IPS-18c (cell line): ENCODE measurements around the gene DNASE1L1.

Experiments
- H3K4me3 ChIP-seq: 2 replicates; pipeline ENCODE4 v1.7.0; 2013; ENCODE audit warnings: low read depth, mild to moderate bottlenecking, low read length, moderate library complexity; ENCODE audit not compliant: insufficient read depth
- H3K9me3 ChIP-seq: one replicate; pipeline ENCODE4 v1.6.1; 2013; ENCODE audit warnings: mild to moderate bottlenecking, low read length, moderate library complexity; ENCODE audit not compliant: control insufficient read depth, insufficient read depth

The DNASE1L1 gene

DNA sequence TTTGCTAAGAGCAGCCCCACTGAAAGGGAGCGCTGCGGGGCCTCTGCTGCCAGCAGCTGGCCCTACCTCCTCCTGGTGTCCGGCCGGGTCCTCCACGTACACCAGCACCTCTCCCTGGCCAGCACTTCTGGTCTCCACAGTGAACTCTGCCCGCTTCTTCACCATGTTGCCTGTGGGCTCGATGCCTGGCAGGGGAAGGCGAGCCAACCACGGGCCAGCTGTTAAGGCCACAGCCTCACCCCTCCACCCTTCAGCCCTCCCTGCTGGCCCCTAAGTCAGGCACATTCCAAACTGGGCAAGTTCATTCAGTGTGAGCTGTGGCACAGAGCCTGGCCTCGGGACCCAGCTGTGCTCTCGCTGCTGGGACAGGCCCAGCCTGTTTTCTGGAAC, 42.4 kb downstream of the DNASE1L1 start:
- Histone ChIP-seq H3K4me3 (no peak overlapping the region), H3K9me3 (peaks cover 27% of the 10 kb centered on the region)

DNA sequence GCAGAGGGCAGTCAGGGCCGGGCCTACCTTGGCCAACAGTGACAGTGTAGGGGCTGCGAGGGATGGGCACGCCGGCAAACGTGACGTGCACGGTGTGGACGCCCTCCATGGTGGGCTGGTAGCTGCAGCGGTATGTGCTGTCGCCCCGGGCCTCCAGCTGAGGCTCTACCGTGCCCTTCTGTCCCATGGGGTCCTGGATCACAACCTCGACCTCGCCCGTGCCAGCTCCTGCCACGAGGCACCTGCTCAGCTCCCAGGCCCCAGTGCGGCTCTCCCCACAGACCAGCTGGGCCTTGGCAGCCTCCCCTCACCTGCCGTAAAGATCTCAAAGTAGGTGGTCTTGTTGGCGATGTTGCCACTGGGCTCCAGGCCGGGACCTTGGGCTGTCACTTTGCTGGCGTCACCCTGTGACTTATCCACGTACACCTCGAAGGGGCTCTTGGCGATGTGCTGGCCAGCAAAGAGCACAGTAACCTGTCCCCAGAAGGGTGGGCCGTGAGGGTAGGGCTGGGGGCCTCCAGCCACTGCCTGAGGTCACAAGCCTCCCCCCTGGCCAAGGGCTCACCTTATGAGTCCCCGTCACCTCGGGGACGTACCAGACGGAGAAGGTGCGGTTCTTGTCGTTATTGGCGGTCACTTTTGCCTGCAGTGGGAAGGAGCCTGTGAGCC, 42.9 kb downstream of the DNASE1L1 start:
- Histone ChIP-seq H3K4me3 (no peak overlapping the region), H3K9me3 (peaks cover 27% of the 10 kb centered on the region)

DNA sequence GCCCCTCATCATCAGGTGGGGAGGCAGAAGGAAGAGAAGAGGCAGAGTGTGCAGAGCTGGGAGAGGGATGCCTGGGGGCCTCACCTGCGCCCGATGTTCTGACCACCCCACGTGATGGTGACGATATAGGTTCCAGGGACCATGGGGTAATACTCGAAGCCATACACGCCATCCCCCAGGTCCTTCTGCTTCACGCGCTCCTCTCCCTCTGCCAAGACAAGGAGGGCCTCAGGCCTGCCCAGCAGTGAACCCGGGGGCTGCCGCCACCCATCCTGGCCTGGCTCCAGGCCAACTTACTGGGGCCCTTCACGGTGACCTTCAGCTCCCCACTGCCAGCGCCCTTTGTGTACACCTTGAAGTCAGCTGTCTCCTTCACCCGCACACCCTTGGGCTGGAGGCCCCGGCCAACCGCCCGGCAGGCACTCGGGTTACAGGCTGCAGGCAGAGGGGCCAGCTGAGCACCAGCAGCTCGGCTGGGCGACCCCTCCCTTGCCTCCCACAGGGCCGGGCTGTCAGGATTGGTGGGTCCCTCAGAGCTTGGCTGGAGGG, 43.9 kb downstream of the DNASE1L1 start:
- Histone ChIP-seq H3K4me3 (no peak overlapping the region), H3K9me3 (peaks cover 25% of the 10 kb centered on the region)

DNA sequence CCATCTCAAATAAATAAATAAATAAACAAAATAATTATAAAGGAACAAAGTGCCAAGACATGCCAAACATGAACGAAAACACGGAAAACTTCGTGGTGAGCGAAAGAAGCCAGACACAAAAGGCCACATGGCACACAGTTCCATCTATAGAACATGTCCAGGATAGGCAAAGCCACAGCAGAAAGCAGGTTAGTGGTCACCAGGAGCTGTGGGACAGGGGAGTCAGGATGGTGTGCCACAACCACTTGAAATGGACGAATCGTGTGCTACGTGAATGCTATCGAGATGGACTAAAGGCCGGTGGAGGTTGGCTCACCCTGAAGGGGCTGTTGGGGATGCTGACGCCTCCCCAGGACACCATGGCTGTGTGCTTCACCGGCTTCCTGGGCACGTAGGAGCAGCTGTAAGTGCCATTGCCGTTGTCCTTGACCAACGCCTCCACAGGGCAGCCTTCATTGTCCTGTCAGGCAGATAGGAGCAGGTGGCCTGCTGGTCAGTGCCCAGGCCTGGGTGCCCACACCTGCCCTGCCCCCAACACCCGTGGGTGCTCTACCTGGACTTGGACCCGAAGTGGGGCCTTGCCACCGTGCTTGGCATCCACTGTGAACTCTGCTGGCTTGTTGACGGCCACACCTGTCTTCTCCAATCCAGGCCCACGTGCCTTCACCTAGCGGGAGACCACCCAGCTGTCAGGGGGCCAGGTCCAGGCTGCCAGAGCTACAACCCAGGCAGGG, 45.2 kb downstream of the DNASE1L1 start:
- H3K9me3 ChIP-seq: peaks cover 19% of the 10 kb centered on the region
- no peak overlapping the region for H3K4me3 ChIP-seq

DNA sequence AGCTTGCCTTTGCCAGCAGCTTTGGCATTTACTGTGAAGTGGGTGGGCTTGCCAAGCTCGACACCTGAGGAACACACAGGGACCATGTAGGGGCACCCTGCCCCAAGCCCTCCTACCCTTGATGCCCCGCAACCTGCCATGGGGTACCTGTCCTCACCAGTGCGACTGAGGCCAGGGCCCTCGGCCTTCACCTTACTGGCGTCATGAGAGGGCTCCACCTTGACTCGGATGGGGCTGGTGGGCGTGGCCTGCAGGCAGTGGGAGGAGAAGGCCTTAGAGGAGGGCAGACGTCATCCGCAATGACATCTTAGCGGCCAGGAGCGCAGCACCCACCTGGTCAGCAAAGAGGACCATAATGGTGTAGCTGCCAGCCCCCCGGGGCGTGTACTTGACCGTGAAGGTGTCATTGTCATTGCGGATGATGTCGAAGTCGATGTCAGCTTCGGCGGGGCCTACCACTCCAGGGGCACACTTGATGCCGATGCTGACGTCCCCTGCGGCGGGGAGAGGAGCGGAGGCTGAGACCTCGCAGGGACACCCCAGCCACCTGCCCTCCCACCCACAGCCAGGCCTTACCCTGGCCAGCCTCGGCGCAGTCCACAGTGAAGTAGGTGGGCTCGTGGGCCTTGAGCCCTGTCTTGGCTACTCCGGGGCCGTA, 46.8 kb downstream of the DNASE1L1 start:
- H3K9me3 ChIP-seq: peaks cover 20% of the 10 kb centered on the region

DNA sequence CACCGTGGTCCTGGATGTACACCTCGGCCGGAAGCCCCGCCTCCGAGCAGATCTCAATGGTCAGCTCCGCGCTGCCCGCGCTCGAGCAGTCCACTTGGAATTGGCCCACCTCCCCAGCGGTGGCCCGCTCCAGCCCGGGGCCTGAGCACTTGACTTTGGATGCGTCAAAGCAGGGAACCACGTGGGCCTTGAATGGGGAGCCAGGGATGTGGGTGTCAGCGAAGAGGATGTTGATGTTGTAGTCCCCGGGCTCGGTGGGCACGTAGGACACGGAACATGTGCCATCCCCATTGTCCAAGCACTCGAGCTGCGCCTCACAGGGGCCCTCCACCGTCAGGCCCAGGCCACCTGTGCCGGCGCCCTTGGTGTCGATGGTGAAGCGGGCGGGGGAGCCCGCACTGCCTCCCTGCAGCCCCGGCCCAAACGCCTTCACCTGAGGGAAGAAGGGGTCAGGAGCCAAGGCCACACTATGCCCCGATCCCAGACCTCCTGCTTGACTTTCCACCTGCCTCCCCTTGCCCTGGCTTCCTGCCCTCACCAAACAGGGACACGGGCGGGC, 48.8 kb downstream of the DNASE1L1 start:
- Histone ChIP-seq H3K4me3 (no peak overlapping the region), H3K9me3 (peaks cover 20% of the 10 kb centered on the region)

More for the DNA sequence above, 46.8 kb downstream of the DNASE1L1 start:
- H3K4me3 ChIP-seq: no peak overlapping the region

DNA sequence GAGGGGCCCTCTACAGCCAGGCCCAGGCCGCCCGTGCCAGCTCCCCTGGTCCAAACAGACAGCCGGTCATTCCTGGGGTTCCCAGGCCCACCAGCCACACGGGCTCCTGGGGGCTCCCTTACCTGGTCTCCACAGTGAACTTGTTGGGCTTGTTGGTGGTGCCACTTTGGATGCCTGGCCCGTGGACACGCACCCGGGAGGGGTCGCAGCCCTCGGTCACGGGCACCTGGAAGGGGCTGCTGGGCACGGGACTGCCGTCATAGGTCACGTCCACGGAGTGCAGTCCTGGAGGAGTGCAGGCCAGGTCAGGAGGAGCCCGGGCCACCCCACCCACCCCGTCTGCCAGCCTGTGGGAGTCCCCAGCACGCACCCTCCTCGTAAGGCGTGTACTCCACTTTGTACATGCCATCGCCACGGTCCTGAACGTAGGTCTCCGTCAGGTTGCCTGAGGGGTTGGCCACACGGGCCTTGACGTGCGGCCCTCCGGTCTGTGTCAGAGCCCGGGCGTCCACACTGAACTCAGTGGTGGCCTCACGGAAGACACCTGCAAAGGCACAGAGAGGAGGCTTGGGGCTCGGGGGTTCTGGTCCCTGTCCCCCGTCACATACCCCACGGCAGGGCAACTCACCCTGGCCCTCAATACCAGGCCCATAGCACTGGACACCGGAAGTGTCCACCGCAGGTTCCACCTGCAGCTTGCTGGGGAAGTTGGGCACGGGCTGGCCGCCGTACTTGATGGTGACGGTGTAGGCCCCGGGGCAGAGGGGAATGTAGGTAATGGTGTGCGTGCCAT, 49.5 kb downstream of the DNASE1L1 start:
- Histone ChIP-seq H3K9me3 (peaks cover 20% of the 10 kb centered on the region), H3K4me3 (no peak overlapping the region)

DNA sequence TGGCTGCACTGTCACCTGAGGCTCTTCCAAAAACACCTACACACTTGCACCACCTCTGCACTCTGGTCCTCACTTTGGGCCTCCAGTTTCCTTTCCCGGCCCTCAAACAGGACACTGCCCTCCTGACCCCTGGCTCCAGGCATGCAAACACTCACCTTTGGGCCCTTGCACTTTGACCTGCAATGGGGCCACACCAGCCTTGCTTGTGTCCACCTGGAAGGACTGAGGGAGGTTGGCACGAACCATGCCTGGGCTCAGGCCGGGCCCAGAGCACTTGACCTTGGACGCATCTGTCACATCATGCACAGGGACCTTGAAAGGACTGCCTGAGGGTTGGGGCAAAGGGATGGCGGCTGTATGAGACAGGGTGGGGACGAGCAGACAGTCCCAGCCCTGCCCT, 50.2 kb downstream of the DNASE1L1 start:
- Histone ChIP-seq H3K9me3 (peaks cover 15% of the 10 kb centered on the region), H3K4me3 (no peak overlapping the region)

DNA sequence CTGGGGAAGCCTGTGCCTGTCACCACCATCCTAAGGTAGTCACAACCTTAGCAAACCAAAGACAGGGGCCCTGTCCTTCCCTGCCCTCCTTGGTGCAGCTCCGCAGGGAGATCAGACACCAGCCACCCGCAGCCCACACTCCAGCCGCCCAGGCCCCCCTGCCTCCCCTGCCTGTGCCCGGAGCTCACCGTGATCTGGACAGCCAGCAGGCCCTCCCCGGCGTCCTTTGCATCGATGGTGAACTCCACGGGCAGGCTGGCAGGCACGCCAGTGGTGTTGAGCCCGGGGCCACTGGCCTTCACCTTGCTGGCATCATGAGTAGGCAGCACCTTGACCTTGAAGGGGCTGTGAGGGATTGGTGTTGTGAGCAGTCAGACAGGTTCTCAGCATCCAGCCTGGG, 51.0 kb downstream of the DNASE1L1 start:
- H3K9me3 ChIP-seq: peaks cover 17% of the 10 kb centered on the region
- no peak overlapping the region for H3K4me3 ChIP-seq

DNA sequence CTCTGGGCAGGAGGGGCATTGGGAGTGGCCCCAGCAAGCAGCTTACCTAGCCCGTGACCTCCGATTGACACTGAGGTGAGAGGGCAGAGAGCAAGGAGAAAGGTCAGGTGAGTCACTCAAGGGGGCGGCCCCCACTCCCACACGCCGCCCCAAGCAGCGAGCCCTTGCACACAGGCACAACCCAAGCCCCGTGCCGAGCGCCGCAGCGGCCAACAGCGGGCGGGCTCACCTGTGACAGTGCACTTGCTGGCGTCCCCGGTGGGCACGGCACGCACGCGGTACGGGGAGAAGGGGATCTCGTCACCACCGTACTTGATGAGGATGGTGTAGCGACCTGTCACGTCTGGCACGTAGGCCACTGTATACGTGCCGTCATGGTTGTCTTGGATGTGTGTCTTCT, 51.8 kb downstream of the DNASE1L1 start:
- Histone ChIP-seq H3K4me3 (no peak overlapping the region), H3K9me3 (peaks cover 21% of the 10 kb centered on the region)

DNA sequence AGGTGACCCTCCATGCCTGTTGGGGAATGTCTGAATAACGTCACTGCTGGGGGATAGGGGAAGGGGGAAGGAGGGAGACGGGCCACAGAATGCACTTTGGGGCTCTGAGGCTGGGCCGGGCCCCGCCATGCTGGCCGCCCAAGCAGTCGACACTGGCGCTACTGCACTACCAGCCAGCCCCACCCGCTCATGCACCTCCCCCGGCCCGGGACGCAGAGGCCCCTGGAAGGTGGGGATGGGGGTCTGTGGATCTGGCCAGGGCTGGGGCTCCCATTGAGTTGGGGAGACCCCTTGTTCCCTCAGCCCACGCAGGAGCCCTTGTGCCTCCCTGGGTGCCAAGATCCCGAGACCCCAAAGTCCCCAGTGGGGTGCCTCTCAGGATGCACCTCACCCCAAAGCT, 52.5 kb downstream of the DNASE1L1 start:
- Histone ChIP-seq H3K4me3 (no peak overlapping the region), H3K9me3 (peaks cover 21% of the 10 kb centered on the region)

DNA sequence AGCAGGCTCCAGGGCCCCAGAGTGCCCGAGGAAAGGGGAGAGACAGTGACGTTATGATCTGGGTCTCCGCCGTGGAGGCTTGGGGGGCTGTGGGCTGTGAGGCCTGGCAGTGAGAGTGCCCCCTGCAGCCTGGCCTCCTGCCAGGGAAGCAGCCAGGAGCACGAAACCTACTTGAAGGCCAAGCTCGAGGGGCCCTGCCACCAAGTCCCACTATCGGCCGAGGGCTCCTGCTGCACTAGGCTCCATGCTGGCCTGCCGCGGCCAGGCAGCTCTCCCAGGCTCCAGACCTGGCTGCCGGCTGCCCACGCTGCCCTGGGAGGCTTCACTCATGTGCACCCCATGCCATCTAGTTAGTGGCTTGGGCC, 53.3 kb downstream of the DNASE1L1 start:
- peaks cover 22% of the 10 kb centered on the region for H3K9me3 ChIP-seq
- no peak overlapping the region for H3K4me3 ChIP-seq

DNA sequence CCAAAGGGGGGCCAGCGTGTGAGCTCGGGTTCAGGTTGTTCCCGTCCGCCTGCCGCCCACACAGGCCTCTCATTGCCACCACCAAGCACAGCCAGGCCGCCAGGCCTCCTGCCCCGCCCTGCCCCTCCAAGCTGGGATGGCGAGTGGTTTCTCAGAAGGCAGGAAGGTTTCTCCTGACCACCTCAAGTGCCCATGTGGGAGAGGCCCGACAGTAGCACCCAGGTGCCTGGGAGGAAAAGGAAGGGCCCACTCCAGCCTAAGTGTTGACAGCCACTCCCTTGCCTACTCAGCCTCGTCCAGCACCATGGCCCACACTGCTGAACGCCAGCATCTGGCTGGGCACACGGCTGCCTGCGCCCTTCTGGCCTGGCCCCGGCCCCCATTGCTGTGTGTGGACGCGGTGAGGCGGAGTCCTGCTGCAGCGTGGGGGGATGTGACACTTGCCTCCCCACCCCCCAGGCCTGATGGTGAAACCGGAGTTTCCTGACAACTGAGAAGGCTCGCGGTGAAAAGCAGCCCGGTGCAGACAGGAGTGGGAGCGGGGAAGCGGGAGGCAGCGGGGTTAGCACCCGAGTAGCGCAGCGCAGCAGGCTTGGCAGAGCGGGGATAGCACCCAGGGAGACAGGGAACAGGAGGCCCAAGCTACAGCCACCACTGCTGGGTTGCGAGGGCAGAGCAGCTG, 53.8 kb downstream of the DNASE1L1 start:
- H3K4me3 ChIP-seq: no peak overlapping the region
- peaks cover 22% of the 10 kb centered on the region for H3K9me3 ChIP-seq

DNA sequence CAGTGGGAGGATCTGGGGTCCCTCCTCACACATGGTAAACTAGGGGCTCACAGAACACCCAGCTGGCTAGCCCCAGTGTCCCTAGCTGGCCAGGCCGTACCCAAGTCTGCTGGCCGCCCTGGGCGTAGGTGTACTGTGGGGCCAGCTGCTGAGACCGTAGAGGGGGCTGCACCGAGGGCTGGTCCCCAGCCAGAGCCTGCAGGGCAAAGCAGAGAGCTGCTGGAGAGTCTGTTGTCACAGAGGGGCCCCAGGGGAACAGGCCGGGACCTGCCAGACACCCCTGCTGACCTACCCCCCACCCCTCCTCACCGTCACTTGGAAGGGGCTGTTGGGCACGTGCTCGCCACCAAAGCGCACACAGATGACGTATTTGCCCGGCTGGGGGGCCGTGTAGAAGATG, 54.5 kb downstream of the DNASE1L1 start:
- Histone ChIP-seq H3K9me3 (peaks cover 28% of the 10 kb centered on the region), H3K4me3 (no peak overlapping the region)

DNA sequence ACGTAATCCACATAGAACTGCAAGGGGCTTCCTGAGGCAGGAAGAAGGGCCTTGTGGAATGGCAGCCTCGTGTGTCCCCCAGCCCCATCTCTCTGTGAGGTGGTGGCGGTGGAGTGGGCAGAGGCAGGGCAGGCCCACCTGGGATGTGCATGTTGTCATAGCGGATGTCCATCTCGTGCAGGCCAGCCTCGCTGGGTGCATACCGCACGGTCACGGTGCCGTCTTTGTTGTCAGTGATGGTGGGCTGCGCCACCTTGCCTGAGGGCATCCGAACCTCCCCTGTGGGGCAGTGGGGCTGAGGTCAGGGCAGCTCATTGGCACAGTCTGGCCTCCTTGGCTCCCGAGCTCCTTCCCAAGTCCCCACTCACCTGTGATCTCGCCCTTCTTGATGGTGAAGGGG, 55.0 kb downstream of the DNASE1L1 start:
- H3K4me3 ChIP-seq: no peak overlapping the region
- peaks cover 28% of the 10 kb centered on the region for H3K9me3 ChIP-seq

DNA sequence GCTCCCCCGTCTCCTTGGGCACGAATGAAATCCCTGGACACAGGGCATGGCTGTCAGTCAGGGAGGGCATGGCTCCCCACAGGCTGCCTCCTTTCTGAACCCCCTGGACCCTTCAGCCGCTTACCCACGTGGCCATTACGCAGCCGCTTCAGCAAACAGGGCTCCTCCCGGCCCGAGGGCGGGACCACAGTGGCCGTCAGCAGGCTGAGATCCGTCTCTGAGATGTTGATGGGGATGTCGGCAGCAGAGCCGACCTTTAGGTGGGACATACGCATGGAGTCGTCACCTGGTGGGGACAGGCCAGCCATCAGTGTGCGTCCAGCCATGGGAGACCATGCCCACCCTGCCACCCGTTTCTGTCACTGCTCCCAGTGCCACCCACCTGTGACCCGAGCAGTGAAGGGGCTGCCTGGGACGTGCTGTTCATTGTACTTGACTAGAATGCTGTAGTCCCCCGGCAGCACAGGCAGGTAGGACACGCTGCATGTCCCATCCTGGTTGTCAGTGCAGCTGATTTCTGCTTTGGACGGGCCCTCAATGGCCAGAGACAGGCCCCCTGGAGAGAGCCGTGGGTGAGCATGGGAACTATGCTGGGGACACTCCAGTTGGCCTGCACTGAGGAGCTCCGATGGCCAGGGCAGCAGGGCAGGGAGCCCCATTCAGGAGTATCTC, 55.7 kb downstream of the DNASE1L1 start:
- Histone ChIP-seq H3K4me3 (no peak overlapping the region), H3K9me3 (peaks cover 29% of the 10 kb centered on the region)
